ENCODE results near the gene ANO10. TPM values are rescaled to one million over a fixed set of nuclear protein-coding genes. Genes with fewer than 3 reads are reported as not detected.

Gene ANO10
- total and polyA plus RNA-seq, 10 donors = 2.6 to 21.7 (median 16.6) TPM

GRCh38 chr3:43515208-43515917 lies 106.4 kb downstream of the ANO10 start:
- Histone ChIP-seq H3K9me3 (peaks cover 0 to 32% (median 29%) of the 10 kb centered on the region in 8 donors), H3K36me3 (peaks cover 0 to 15% (median 0%) of the 10 kb centered on the region in 6 donors), H3K27me3 (replicated peaks in 1 of 7) (no peaks in the 10 kb centered on the region), H3K4me1 (no peaks in the 10 kb centered on the region), H3K27ac (no peak overlapping the region), H3K4me3 (no peak overlapping the region)
- intact Hi-C loops (cut with DNase I; ENCODE audit: low total_unique reads) = no loop called here
- WGBS, 5 donors = 63 to 97% (median 81%) methylated on average over 2 of the region's 2 CpGs
- no peak for DNase-seq
- TF ChIP-seq CTCF (IDR thresholded peaks at IDR 0.05 in 8 of 11, conservative IDR thresholded peaks at IDR 0.05 in 3 of 11) = no peak
- TF ChIP-seq POLR2AphosphoS5 (IDR thresholded peaks at IDR 0.05) = no peak
- no peak for TF ChIP-seq POLR2A (IDR thresholded peaks at IDR 0.05)

GRCh38 chr3:43512754-43513404 lies 108.9 kb downstream of the ANO10 start:
- WGBS, 5 donors = 85 to 91% (median 87%) methylated on average over 5 of the region's 5 CpGs

GRCh38 chr3:43506644-43507043 lies 115.2 kb downstream of the ANO10 start:
- no peak for DNase-seq
- Histone ChIP-seq H3K9me3 (peaks cover 0 to 5% (median 0%) of the 10 kb centered on the region in 8 donors), H3K27me3 (replicated peaks in 1 of 7) (no peaks in the 10 kb centered on the region), H3K4me3 (no peak overlapping the region), H3K36me3 (no peaks in the 10 kb centered on the region), H3K4me1 (peaks cover 0 to 19% (median 7%) of the 10 kb centered on the region in 6 donors), H3K27ac (no peak overlapping the region)
- TF ChIP-seq CTCF (IDR thresholded peaks at IDR 0.05 in 8 of 11, conservative IDR thresholded peaks at IDR 0.05 in 3 of 11) = no peak
- no peak for TF ChIP-seq POLR2A (IDR thresholded peaks at IDR 0.05)
- no peak for TF ChIP-seq POLR2AphosphoS5 (IDR thresholded peaks at IDR 0.05)
- WGBS, 5 donors = 33 to 45% (median 41%) methylated on average over 4 of the region's 4 CpGs
- intact Hi-C loops (cut with DNase I; ENCODE audit: low total_unique reads) = loop anchor here (10.0 kb wide), 1 partner anchor 112 kb away; no protein-coding TSS in a partner anchor

More at GRCh38 chr3:43512754-43513404, 108.9 kb downstream of the ANO10 start:
- no peak for DNase-seq
- H3K9me3 ChIP-seq = peaks cover 0 to 9% (median 6%) of the 10 kb centered on the region in 8 donors
- TF ChIP-seq CTCF (IDR thresholded peaks at IDR 0.05 in 8 of 11, conservative IDR thresholded peaks at IDR 0.05 in 3 of 11) (no peak), POLR2AphosphoS5 (IDR thresholded peaks at IDR 0.05) (no peak), POLR2A (IDR thresholded peaks at IDR 0.05) (no peak)
- intact Hi-C loops (cut with DNase I; ENCODE audit: low total_unique reads) = no loop called here
- no peak overlapping the region for H3K27ac ChIP-seq
- peaks cover 0 to 6% (median 0%) of the 10 kb centered on the region in 6 donors for H3K36me3 ChIP-seq
- no peak overlapping the region for H3K4me3 ChIP-seq
- H3K27me3 ChIP-seq (replicated peaks in 1 of 7) = no peaks in the 10 kb centered on the region
- H3K4me1 ChIP-seq = no peaks in the 10 kb centered on the region

- no peak for DNase-seq
Observed at GRCh38 chr3:43505351-43505750, 116.5 kb downstream of the ANO10 start.

More at GRCh38 chr3:43505351-43505750, 116.5 kb downstream of the ANO10 start:
- Histone ChIP-seq H3K4me1 (peaks cover 0 to 21% (median 9%) of the 10 kb centered on the region in 6 donors), H3K36me3 (no peaks in the 10 kb centered on the region), H3K27ac (no peak overlapping the region), H3K4me3 (no peak overlapping the region), H3K27me3 (replicated peaks in 1 of 7) (no peaks in the 10 kb centered on the region), H3K9me3 (peaks cover 0 to 5% (median 0%) of the 10 kb centered on the region in 8 donors)
- intact Hi-C loops (cut with DNase I; ENCODE audit: low total_unique reads) = loop anchor here (10.0 kb wide), 1 partner anchor 111 kb away; no protein-coding TSS in a partner anchor
- TF ChIP-seq POLR2AphosphoS5 (IDR thresholded peaks at IDR 0.05) = no peak
- no peak for TF ChIP-seq POLR2A (IDR thresholded peaks at IDR 0.05)
- TF ChIP-seq CTCF (IDR thresholded peaks at IDR 0.05 in 8 of 11, conservative IDR thresholded peaks at IDR 0.05 in 3 of 11) = no peak
- 48 to 52% (median 51%) methylated on average over 3 of the region's 3 CpGs for WGBS, 5 donors

All from spleen (tissue), 11 donors.